Measurements from ENCODE around the gene CAMTA1. TPM values are rescaled to one million over a fixed set of nuclear protein-coding genes. Genes with fewer than 3 reads are reported as not detected.

CAMTA1 gene
- total and polyA plus RNA-seq, 9 of the 15 experiments (the other 6 are each of a cell fraction or from before 2014, with no cell fraction given): 43.9 to 161 (median 65.9) TPM

GRCh38 chr1:6784560-6785317, 515 bp upstream of the CAMTA1 start (continued):
- TF ChIP-seq USF2 (CRISPR knock-in tag; IDR thresholded peaks at IDR 0.05) (peak; percentile 92), KLF1 (tag; IDR thresholded peaks at IDR 0.05) (0 out of 2 replicates have a peak, but pooled peaks have one; percentile 42), LCOR (CRISPR knock-in tag; IDR thresholded peaks at IDR 0.05) (peak; percentile 94), SOX6 (IDR thresholded peaks at IDR 0.05) (peak; percentile 67), MNT (conservative IDR thresholded peaks at IDR 0.05) (peak; percentile 85 to 95), NFIC (IDR thresholded peaks at IDR 0.05) (peak; percentile 19; the same call in 1 of the 2 replicates), TARDBP (IDR thresholded peaks at IDR 0.05) (peak; percentile 81; the same call in 1 of the 2 replicates), DACH1 (IDR thresholded peaks at IDR 0.05; ENCODE audit: partially characterized antibody) (no peak), ZNF184 (CRISPR knock-in tag; IDR thresholded peaks at IDR 0.05) (no peak), ZNF23 (CRISPR knock-in tag; IDR thresholded peaks at IDR 0.05) (no peak), TBP (optimal IDR thresholded peaks at IDR 0.05; ENCODE audit: low read depth, low read length) (peak; percentile 62), NELFE (IDR thresholded peaks at IDR 0.05; ENCODE audit: insufficient read depth, insufficient read length) (peak; percentile 13), KDM5B (IDR thresholded peaks at IDR 0.05; ENCODE audit: insufficient replicate concordance, low read depth, low read length) (peak; percentile 68), ATF6 (CRISPR knock-in tag; IDR thresholded peaks at IDR 0.05) (peak; percentile 60; the same call in 1 of the 2 replicates), ZNF280A (IDR thresholded peaks at IDR 0.05; ENCODE audit: low read depth, partially characterized antibody) (no peak), ZNF445 (CRISPR knock-in tag; IDR thresholded peaks at IDR 0.05; ENCODE audit: low read depth) (no peak), MITF (IDR thresholded peaks at IDR 0.05) (peak; percentile 83), NFYB (IDR thresholded peaks at IDR 0.05; ENCODE audit: extremely low read depth, insufficient read length) (peak; percentile 81), ZBTB43 (CRISPR knock-in tag; IDR thresholded peaks at IDR 0.05) (0 out of 2 replicates have a peak, but pooled peaks have one; percentile 73)
